Natural killer cell (primary cell): ENCODE results near the gene TBCEL. TPM values are rescaled to one million over a fixed set of nuclear protein-coding genes. Genes with fewer than 3 reads are reported as not detected.

Experiments used
- ATAC-seq, 3 donors: fragments of 150-1000 bp in 2 of 3; fragments of 200-7000 bp in 1 of 3; cut with Tn5 transposase; 1 replicate in 1 of 3; 2 replicates in 2 of 3; pipeline ENCODE4 v1.10.0; 2021; ENCODE audit warnings: mild to moderate bottlenecking in 2 of 3, moderate library complexity in 2 of 3
- DNase-seq, 2 donors: peaks; one replicate each; pipeline versions ENCODE4 v3.0.0 to v3.0.0-alpha.2; 2013 to 2021; ENCODE audit warnings: mixed read lengths in 1 of 2
- H3K27ac ChIP-seq: one replicate; pipeline ENCODE4 v1.5.1; 2013; ENCODE audit warnings: mild to moderate bottlenecking, low read length
- H3K27me3 ChIP-seq: one replicate; pipeline ENCODE4 v1.6.1; 2013; ENCODE audit warnings: low read length; ENCODE audit not compliant: control insufficient read depth, insufficient read depth
- H3K36me3 ChIP-seq: one replicate; pipeline ENCODE4 v1.6.1; 2013; ENCODE audit warnings: low read length; ENCODE audit not compliant: control insufficient read depth, insufficient read depth
- H3K4me1 ChIP-seq: one replicate; pipeline ENCODE4 v1.6.1; 2013; ENCODE audit warnings: low read length; ENCODE audit not compliant: control insufficient read depth, insufficient read depth
- H3K4me3 ChIP-seq: one replicate; pipeline ENCODE4 v1.5.1; 2013; ENCODE audit warnings: low read length
- H3K9me3 ChIP-seq: one replicate; pipeline ENCODE4 v1.6.1; 2013; ENCODE audit warnings: low read length; ENCODE audit not compliant: control insufficient read depth, insufficient read depth
- H3K27ac Mint-ChIP-seq, 2 donors: one replicate each; pipeline ENCODE4 v1.8.0; 2022; ENCODE audit warnings: mild to moderate bottlenecking in 2 of 2, mixed read lengths in 2 of 2, moderate library complexity in 1 of 2
- H3K27me3 Mint-ChIP-seq, 2 donors: one replicate each; pipeline ENCODE4 v1.8.0; 2022; ENCODE audit warnings: low read depth in 2 of 2, mixed read lengths in 2 of 2
- H3K36me3 Mint-ChIP-seq: one replicate; pipeline ENCODE4 v1.8.0; 2022; ENCODE audit warnings: mixed read lengths
- H3K4me1 Mint-ChIP-seq, 2 donors: one replicate each; pipeline ENCODE4 v1.8.0; 2022; ENCODE audit warnings: mixed read lengths in 2 of 2
- H3K4me3 Mint-ChIP-seq: one replicate; pipeline ENCODE4 v1.8.0; 2022; ENCODE audit warnings: mild to moderate bottlenecking, moderate library complexity, mixed read lengths
- H3K9me3 Mint-ChIP-seq, 2 donors: one replicate each; pipeline ENCODE4 v1.8.0; 2022; ENCODE audit warnings: mixed read lengths in 2 of 2
- CTCF ChIP-seq: fragments of 200-600 bp; IDR thresholded peaks from one replicate; pipeline ENCODE4 v1.8.0; 2022; ENCODE audit warnings: antibody characterized with exemption
- WGBS: methylation state at CpG from one replicate; pipeline ENCODE4 v1.1.7; 2013; ENCODE audit warnings: missing lambda C conversion rate; ENCODE audit not compliant: insufficient coverage; 5-methylcytosine and 5-hydroxymethylcytosine counted together
- intact Hi-C: fragments of 100-400 bp; cut with micrococcal nuclease; formaldehyde crosslinking; loops from one replicate; pipeline ENCODE4 v1.14.2; 2022
- total RNA-seq, 4 donors: library from RNA; stranded (reverse); fragments of 120-200 nt in 1 of 4; gene quantifications; one replicate each; pipeline versions ENCODE4 v1.2.3 to v1.2.4, GENCODE V29; 2013 to 2022

The TBCEL gene
- total RNA-seq, 3 donors from 2014 or later (not counting 1 experiment from before 2014, with no cell fraction given), result 34.0 to 40.2 (median 37.9) TPM

- Mint-ChIP-seq H3K27me3 (no peaks in the 10 kb centered on the region), H3K9me3 (no peaks in the 10 kb centered on the region), H3K36me3 (peaks cover 14% of the 10 kb centered on the region), H3K4me3 (no peak overlapping the region), H3K4me1 (peaks cover 0 to 5% of the 10 kb centered on the region in 2 donors), H3K27ac (no peak overlapping the region)
- no peak for TF ChIP-seq CTCF
- no peak for ATAC-seq
- H3K4me1 ChIP-seq, result no peaks in the 10 kb centered on the region
- H3K36me3 ChIP-seq, result peaks cover 27% of the 10 kb centered on the region
- intact Hi-C loops, result no loop called here
- DNase-seq, result no peak
- H3K27me3 ChIP-seq, result no peaks in the 10 kb centered on the region
- no peak overlapping the region for H3K27ac ChIP-seq
- no peak overlapping the region for H3K4me3 ChIP-seq
- 91% methylated on average over 1 of the region's 3 CpGs for WGBS
- no peaks in the 10 kb centered on the region for H3K9me3 ChIP-seq
Measured at GRCh38 chr11:121066623-121067022, 42.7 kb downstream of the TBCEL start.

- DNase-seq (no peak), ATAC-seq (no peak)
- Mint-ChIP-seq H3K36me3 (peaks cover 14% of the 10 kb centered on the region), H3K27ac (no peak overlapping the region), H3K4me1 (peaks cover 0 to 5% of the 10 kb centered on the region in 2 donors), H3K9me3 (no peaks in the 10 kb centered on the region), H3K4me3 (no peak overlapping the region), H3K27me3 (no peaks in the 10 kb centered on the region)
- Histone ChIP-seq H3K9me3 (no peaks in the 10 kb centered on the region), H3K36me3 (peaks cover 26% of the 10 kb centered on the region), H3K4me1 (no peaks in the 10 kb centered on the region), H3K27ac (no peak overlapping the region), H3K4me3 (no peak overlapping the region), H3K27me3 (no peaks in the 10 kb centered on the region)
- intact Hi-C loops, result no loop called here
- no CpG with 5 or more reads among the region's 3 CpGs for WGBS
- no peak for TF ChIP-seq CTCF
Measured at GRCh38 chr11:121067026-121067425, 43.1 kb downstream of the TBCEL start.

- intact Hi-C loops, result no loop called here
- peaks cover 22% of the 10 kb centered on the region for H3K36me3 ChIP-seq
- ATAC-seq (no peak), DNase-seq (no peak)
- peaks cover 14% of the 10 kb centered on the region for H3K36me3 Mint-ChIP-seq
- no peak overlapping the region for H3K27ac Mint-ChIP-seq
- no peaks in the 10 kb centered on the region for H3K27me3 Mint-ChIP-seq
- no peaks in the 10 kb centered on the region for H3K9me3 ChIP-seq
- no peaks in the 10 kb centered on the region for H3K9me3 Mint-ChIP-seq
- no peaks in the 10 kb centered on the region for H3K27me3 ChIP-seq
- H3K27ac ChIP-seq, result no peak overlapping the region
- no peak for TF ChIP-seq CTCF
- H3K4me1 Mint-ChIP-seq, result peaks cover 0 to 5% of the 10 kb centered on the region in 2 donors
- no peak overlapping the region for H3K4me3 ChIP-seq
- H3K4me1 ChIP-seq, result no peaks in the 10 kb centered on the region
- no peak overlapping the region for H3K4me3 Mint-ChIP-seq
- WGBS, result 88% methylated on average over 2 of the region's 2 CpGs
Measured at GRCh38 chr11:121067453-121067852, 43.6 kb downstream of the TBCEL start.

- no peaks in the 10 kb centered on the region for H3K9me3 ChIP-seq
- Mint-ChIP-seq H3K4me3 (no peak overlapping the region), H3K27me3 (no peaks in the 10 kb centered on the region), H3K27ac (no peak overlapping the region), H3K4me1 (peaks cover 0 to 5% of the 10 kb centered on the region in 2 donors), H3K36me3 (peaks cover 14% of the 10 kb centered on the region), H3K9me3 (no peaks in the 10 kb centered on the region)
- 92% methylated on average over 6 of the region's 6 CpGs for WGBS
- DNase-seq, result no peak
- H3K4me1 ChIP-seq, result no peaks in the 10 kb centered on the region
- no peaks in the 10 kb centered on the region for H3K27me3 ChIP-seq
- H3K36me3 ChIP-seq, result peaks cover 18% of the 10 kb centered on the region
- TF ChIP-seq CTCF, result no peak
- ATAC-seq, result no peak
- H3K4me3 ChIP-seq, result no peak overlapping the region
- intact Hi-C loops, result no loop called here
- H3K27ac ChIP-seq, result no peak overlapping the region
Measured at GRCh38 chr11:121067962-121068647, 44.2 kb downstream of the TBCEL start.
